Measurements from ENCODE around the gene JMJD7.

The JMJD7 gene

DNA sequence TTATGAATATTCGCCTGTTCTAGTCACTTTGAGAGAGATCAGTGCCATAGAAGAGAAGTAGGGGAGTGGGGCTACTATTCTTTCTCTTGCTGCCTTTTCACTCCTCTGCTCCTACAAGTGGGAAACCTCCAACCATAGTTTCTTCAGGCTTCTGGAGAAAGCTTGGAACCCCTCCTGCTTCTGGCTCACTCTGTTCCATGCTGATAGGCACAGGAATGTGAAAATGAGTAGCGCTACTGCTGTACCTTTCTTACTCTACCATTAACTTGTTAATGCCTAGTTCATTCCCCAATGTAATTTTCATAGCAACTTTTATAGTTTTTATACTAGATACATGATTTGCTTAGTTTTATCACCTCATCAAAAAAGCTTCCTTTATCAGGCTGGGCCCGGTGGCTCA, 26.7 kb upstream of the JMJD7 start:
- DNase-seq (ENCODE audit: low read depth in 2 of 2): no peak

DNA sequence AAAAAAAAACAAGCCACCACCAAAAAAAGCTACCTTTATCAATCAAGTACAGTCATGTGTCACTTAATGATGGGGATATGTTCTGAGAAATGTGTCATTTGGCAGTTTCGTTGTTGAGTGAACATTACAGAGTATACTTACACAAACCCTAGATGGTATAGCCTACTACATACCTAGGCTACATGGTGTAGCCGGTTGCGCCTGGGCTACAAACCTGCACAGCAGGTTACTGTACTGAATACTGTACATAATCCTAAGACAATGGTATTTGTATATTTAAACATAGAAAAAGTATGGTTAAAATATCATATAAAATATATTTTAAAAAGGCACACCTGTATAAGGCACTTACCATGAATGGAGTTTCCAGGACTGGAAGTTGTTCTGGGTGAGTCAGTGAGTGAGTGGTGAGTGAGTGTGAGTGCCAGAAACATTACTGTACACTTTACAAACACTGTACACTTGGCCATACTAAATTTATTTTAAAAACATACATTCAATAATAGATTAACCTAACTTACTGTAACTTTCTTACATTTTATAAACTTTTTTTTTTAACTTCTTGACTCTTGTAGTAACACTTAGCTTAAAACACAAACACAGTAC, 25.9 kb upstream of the JMJD7 start:
- DNase-seq (ENCODE audit: low read depth in 2 of 2): no peak

GRCh38 chr15:41804361-41804760, 23.5 kb upstream of the JMJD7 start:
- DNase-seq (ENCODE audit: low read depth in 2 of 2): no peak

GRCh38 chr15:41804916-41805666, 22.8 kb upstream of the JMJD7 start:
- DNase-seq (ENCODE audit: low read depth in 2 of 2): no peak

DNA sequence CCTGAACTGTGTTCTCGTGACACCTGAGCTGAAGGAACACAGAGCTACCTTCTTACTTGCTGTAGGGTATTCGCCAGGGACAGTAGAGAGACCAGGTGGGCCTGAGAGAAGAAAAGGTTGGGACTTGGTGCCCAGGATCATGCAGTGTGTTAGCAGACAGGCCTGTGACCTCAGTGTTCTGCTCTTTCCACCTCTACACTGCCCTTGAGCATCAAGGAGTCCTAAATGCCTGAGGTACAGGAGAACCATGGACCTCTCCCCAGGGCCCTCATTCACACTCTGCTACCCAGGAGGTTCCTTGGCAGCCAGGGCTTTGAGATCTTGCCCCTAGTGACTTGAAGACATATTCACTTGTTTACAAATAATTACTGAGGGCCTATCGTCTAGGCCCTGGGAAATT, 22.2 kb upstream of the JMJD7 start:
- no peak for DNase-seq (ENCODE audit: low read depth in 2 of 2)

GRCh38 chr15:41806291-41807181, 21.4 kb upstream of the JMJD7 start:
- no peak for DNase-seq (ENCODE audit: low read depth in 2 of 2)

DNA sequence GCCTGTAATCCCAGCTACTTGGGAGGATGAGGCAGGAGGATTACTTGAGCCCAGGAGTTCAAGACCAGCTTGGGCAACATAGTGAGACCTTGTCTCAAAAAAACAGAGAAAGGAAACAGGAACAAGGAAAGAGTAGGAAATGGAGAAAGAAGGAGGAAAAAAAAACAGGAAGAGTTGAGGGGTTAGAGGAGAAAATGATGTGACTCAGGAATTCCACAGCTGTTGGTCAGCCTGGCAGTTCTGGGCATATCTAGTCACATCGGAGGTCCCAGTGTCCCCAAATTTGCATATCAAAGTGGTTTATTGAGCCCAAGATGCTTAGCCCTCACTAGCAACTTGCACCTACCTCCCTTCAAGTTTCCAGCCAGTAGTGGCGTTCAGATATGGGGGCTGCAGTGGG, 18.8 kb upstream of the JMJD7 start:
- no peak for DNase-seq (ENCODE audit: low read depth in 2 of 2)

GRCh38 chr15:41809526-41810220, 18.2 kb upstream of the JMJD7 start:
- no peak for DNase-seq (ENCODE audit: low read depth in 2 of 2)

- DNase-seq (ENCODE audit: low read depth in 2 of 2): no peak
Measured at GRCh38 chr15:41810651-41811431, 17.1 kb upstream of the JMJD7 start.

DNA sequence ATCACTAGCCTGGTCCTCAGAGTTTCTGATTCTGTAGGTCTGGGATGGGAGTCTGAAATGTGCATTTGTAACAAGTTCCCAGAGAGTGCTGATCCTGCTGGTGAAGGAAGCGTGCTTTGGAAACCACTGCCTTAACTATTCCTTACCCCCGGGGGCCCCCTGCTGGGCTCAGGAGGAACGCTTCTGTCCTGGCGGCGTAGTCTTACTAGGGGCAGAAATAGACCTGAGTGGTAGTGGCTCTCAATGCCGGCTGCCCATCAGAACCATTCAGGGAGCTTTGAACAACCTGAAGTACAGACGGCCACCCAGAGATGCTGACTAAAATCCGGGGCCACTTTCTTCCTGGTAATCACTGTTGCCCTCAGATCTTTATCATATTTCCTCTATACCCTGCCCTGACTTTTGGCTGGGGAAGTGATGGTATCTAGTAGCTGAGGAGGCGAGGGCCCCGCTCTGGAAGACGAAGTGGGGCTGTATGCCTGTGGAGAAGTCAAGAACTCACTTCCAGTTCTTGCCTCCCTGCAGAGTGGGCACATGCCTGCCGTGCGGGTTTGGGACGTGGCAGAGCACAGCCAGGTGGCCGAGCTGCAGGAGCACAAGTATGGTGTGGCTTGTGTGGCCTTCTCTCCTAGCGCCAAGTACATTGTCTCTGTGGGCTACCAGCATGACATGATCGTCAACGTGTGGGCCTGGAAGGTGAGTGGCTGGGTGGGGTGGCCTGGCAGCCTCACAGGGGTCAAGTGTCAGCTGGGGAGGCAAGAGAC, 16.3 kb upstream of the JMJD7 start:
- peak; percentile 45 to 64 for DNase-seq (ENCODE audit: low read depth in 2 of 2)

- DNase-seq (ENCODE audit: low read depth in 2 of 2): no peak
Measured at GRCh38 chr15:41812820-41813375, 15.0 kb upstream of the JMJD7 start.

- no peak for DNase-seq (ENCODE audit: low read depth in 2 of 2)
Measured at GRCh38 chr15:41813426-41813825, 14.5 kb upstream of the JMJD7 start.

DNA sequence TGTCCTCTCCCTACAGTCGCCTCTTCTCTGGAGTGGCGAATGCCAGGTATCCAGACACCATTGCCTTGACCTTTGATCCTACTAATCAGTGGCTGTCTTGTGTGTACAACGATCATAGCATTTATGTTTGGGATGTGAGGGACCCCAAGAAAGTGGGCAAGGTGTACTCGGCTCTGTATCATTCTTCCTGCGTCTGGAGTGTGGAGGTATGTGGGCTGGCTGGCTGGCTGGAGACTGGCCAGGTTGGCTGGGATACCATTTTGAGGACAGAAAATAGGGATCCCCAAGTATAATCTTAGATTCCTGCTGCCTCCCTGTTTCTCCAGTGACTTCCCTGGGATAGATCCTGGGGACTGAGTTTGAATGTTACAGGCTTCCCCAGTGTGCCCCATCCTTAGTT, 13.4 kb upstream of the JMJD7 start:
- DNase-seq (ENCODE audit: low read depth in 2 of 2): no peak

- no peak for DNase-seq (ENCODE audit: low read depth in 2 of 2)
Measured at GRCh38 chr15:41816788-41817187, 11.1 kb upstream of the JMJD7 start.

DNA sequence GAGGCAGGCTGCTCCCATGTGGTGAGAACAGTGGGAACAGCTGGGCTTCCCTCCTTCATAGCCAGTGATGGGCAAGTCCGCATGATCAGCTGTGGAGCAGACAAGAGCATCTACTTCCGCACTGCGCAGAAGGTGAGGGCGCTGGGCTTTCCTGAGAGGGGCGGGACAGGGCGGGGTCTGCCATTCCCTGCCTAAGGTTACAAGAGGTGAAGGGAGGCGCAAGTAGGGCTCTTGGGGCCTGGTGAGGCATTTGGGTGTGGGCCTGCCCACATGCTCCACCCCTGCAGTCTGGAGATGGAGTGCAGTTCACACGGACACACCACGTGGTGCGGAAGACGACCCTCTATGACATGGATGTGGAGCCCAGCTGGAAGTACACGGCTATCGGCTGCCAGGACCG, 10.6 kb upstream of the JMJD7 start:
- no peak for DNase-seq (ENCODE audit: low read depth in 2 of 2)

GRCh38 chr15:41817781-41818180, 10.1 kb upstream of the JMJD7 start:
- no peak for DNase-seq (ENCODE audit: low read depth in 2 of 2)

DNA sequence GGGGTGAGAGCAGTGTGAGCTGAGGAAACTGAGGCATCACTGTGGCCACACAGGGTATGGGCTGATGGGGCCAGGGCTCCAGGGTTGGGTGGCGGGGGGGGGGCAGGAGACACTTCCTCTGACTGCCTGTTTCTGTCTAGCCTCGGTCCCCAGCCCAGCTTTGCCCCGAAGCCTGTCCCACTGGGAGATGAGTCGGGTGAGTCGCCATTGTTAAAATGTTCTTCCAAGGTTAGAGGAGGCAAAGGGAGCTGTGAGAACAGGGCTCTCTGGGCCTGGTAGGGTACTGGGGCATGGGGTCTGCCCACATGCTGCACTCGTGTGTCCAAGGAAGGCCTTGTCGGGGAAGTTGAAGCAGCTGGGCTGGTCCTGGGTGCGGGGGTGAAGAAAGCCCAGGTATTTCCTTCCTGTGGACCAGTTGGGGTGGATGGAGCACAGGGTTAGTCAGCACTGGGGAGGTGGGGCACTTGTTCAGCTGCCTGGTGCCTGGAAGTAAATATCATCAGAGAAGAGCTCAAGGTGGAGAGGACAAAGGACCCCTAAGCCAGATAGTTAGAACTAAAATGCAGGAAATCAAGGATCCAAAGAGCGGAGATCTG, 8.3 kb upstream of the JMJD7 start:
- no peak for DNase-seq (ENCODE audit: low read depth in 2 of 2)

- no peak for DNase-seq (ENCODE audit: low read depth in 2 of 2)
Measured at GRCh38 chr15:41820791-41821423, 7.0 kb upstream of the JMJD7 start.

- DNase-seq (ENCODE audit: low read depth in 2 of 2): no peak
Measured at GRCh38 chr15:41821831-41822230, 6.1 kb upstream of the JMJD7 start.

All from stimulated activated CD8-positive, alpha-beta memory T cell treated with anti-CD3 and anti-CD28 coated beads, Interleukin-7, amount 100 ng/mL, for 1 hour (primary cell).